ENCODE data around the gene TFG.

DNA sequence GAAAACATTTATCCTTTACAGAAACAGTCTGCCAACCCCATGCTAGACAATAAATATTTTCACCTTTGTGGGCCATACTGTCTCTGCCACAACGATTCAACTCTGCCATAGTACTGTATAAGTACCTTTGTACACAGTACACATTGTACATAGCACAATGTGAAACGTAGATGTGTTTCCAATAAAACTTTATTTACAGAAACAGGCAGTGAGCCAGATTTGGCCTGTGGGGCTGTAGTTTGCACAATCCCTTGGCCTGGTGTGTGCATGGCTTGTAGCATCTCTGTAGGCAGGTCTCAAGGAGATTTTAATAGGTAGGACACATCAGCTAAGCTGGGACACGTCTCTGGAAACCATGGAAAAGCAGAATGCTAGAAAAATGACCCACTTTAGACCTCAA, 74.3 kb downstream of the TFG start:
- TF ChIP-seq, protein P1, sequence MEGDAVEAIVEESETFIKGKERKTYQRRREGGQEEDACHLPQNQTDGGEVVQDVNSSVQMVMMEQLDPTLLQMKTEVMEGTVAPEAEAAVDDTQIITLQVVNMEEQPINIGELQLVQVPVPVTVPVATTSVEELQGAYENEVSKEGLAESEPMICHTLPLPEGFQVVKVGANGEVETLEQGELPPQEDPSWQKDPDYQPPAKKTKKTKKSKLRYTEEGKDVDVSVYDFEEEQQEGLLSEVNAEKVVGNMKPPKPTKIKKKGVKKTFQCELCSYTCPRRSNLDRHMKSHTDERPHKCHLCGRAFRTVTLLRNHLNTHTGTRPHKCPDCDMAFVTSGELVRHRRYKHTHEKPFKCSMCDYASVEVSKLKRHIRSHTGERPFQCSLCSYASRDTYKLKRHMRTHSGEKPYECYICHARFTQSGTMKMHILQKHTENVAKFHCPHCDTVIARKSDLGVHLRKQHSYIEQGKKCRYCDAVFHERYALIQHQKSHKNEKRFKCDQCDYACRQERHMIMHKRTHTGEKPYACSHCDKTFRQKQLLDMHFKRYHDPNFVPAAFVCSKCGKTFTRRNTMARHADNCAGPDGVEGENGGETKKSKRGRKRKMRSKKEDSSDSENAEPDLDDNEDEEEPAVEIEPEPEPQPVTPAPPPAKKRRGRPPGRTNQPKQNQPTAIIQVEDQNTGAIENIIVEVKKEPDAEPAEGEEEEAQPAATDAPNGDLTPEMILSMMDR (IDR thresholded peaks at IDR 0.05), result no peak
- TF ChIP-seq POLR2A (IDR thresholded peaks at IDR 0.05), result no peak
